HEK293 (cell line): ENCODE measurements around the gene NOX5.

Experiments used
- CTCF ChIA-PET: fragments of 350-600 bp; formaldehyde crosslinking; extraction: SDS; loops from one replicate; lab custom pipeline; 2021; ENCODE audit warnings: antibody characterized with exemption; lab: Yijun Ruan, JAX
- POLR2A ChIA-PET: fragments of 300-600 bp; formaldehyde crosslinking; extraction: SDS; loops from one replicate; lab custom pipeline; 2020; ENCODE audit warnings: antibody characterized with exemption, inconsistent platforms; lab: Yijun Ruan, JAX
- H3K27ac ChIP-seq: fragments of 200-500 bp; sonication (Bioruptor generic); 2 replicates; pipeline ENCODE4 v1.5.1; 2014; ENCODE audit warnings: low read depth, low read length, control low read depth, inconsistent platforms; ENCODE audit errors: extremely low read depth
- H3K36me3 ChIP-seq, 2 experiments: fragments of 200-500 bp in 1 of 2; sonication (Bioruptor generic) in 1 of 2; 1 replicate in 1 of 2; 2 replicates in 1 of 2; pipeline ENCODE4 v1.5.1; 2014 to 2017; ENCODE audit warnings: inconsistent platforms in 2 of 2, low read length in 2 of 2; ENCODE audit not compliant: control insufficient read depth in 2 of 2, insufficient read depth in 1 of 2
- H3K4me1 ChIP-seq: fragments of 200-500 bp; sonication (Bioruptor generic); 2 replicates; pipeline ENCODE4 v1.5.1; 2014; ENCODE audit warnings: mild to moderate bottlenecking, low read length, inconsistent platforms; ENCODE audit not compliant: control insufficient read depth, insufficient read depth
- H3K4me3 ChIP-seq: 2 replicates; pipeline ENCODE4 v1.5.1; 2011; ENCODE audit warnings: low read depth, mild to moderate bottlenecking, control low read depth, low read length, moderate library complexity
- H3K9me3 ChIP-seq: fragments of 200-500 bp; sonication (Bioruptor generic); 2 replicates; pipeline ENCODE4 v1.5.1; 2014; ENCODE audit warnings: low read depth, low read length, inconsistent platforms; ENCODE audit not compliant: control insufficient read depth, insufficient read depth
- ATF2 ChIP-seq: fragments of 450-650 bp; formaldehyde crosslinking; IDR thresholded peaks from 2 replicates; pipeline ENCODE4 v1.5.1; 2016; ENCODE audit warnings: missing biosample characterization, missing genetic modification characterization, low read depth
- HOXC10 ChIP-seq: sonication (generic); formaldehyde crosslinking; IDR thresholded peaks from 2 replicates; pipeline ENCODE4 v1.8.1; 2023; ENCODE audit warnings: mild to moderate bottlenecking, missing genetic modification reagents
- ZBTB17 ChIP-seq: fragments of 450-650 bp; formaldehyde crosslinking; IDR thresholded peaks from 2 replicates; pipeline ENCODE4 v1.5.1; 2016; ENCODE audit warnings: missing biosample characterization, missing genetic modification characterization
- ZIC2 ChIP-seq: fragments of 450-650 bp; formaldehyde crosslinking; IDR thresholded peaks from 2 replicates; pipeline ENCODE4 v1.5.1; 2016; ENCODE audit warnings: missing biosample characterization, missing genetic modification characterization
- ZNF26 ChIP-seq: fragments of 450-650 bp; formaldehyde crosslinking; IDR thresholded peaks from 2 replicates; pipeline ENCODE4 v1.5.1; 2016; ENCODE audit warnings: missing biosample characterization, missing genetic modification characterization
- ZNF335 ChIP-seq: fragments of 450-650 bp; formaldehyde crosslinking; conservative IDR thresholded peaks from 2 replicates; pipeline ENCODE4 v1.5.1; 2016; ENCODE audit warnings: missing biosample characterization, missing genetic modification characterization
- ZNF518A ChIP-seq: fragments of 450-650 bp; formaldehyde crosslinking; conservative IDR thresholded peaks from 2 replicates; pipeline ENCODE4 v1.5.1; 2016; ENCODE audit warnings: low read depth, missing biosample characterization, missing genetic modification characterization
- ZNF660 ChIP-seq: fragments of 450-650 bp; IDR thresholded peaks from 2 replicates; pipeline ENCODE4 v1.5.1; 2018; ENCODE audit warnings: missing biosample characterization, mild to moderate bottlenecking, missing genetic modification characterization
- ZNF704 ChIP-seq: fragments of 450-650 bp; formaldehyde crosslinking; IDR thresholded peaks from 2 replicates; pipeline ENCODE4 v1.5.1; 2016; ENCODE audit warnings: missing biosample characterization, missing genetic modification characterization
- ZXDB ChIP-seq: fragments of 450-650 bp; formaldehyde crosslinking; IDR thresholded peaks from 2 replicates; pipeline ENCODE4 v1.5.1; 2016; ENCODE audit warnings: missing biosample characterization, missing genetic modification characterization

NOX5 gene

GRCh38 chr15:69066007-69066995 is 51.8 kb downstream of the NOX5 start:
- H3K36me3 ChIP-seq = no peaks in the 10 kb centered on the region
- peaks cover 1% of the 10 kb centered on the region for H3K4me1 ChIP-seq
- POLR2A ChIA-PET = no interaction called here
- H3K4me3 ChIP-seq = no peak overlapping the region
- no peak overlapping the region for H3K27ac ChIP-seq
- CTCF ChIA-PET = interaction anchor here (0.6 to 2.6 kb wide), 4 partner anchors 8 to 225 kb away, joined by 3 to 28 read pairs (median 4); no protein-coding TSS in a partner anchor
- TF ChIP-seq ZNF26 (tag by site-specific recombination) = peak; percentile 84
- TF ChIP-seq HOXC10 (CRISPR knock-in tag) = no peak
- no peaks in the 10 kb centered on the region for H3K9me3 ChIP-seq

GRCh38 chr15:69067296-69067695 is 52.8 kb downstream of the NOX5 start:
- POLR2A ChIA-PET = interaction anchor here (0.8 kb wide), 1 partner anchor 93 kb away, joined by 5 read pairs; the partner anchor contains the start of gene GLCE

More at GRCh38 chr15:69067296-69067695, 52.8 kb downstream of the NOX5 start:
- TF ChIP-seq ZNF518A (tag by site-specific recombination) = peak; percentile 36
- no peak for TF ChIP-seq ZIC2 (tag by site-specific recombination)
- no peak for TF ChIP-seq ZNF660 (tag by site-specific recombination)
- TF ChIP-seq ZNF335 (tag by site-specific recombination) = peak; percentile 37; the same call in 1 of the 2 replicates
- TF ChIP-seq ATF2 = 0 out of 2 replicates have a peak, but pooled peaks have one; percentile 25
- no peak for TF ChIP-seq ZNF704 (tag by site-specific recombination)
- no peak for TF ChIP-seq ZXDB (tag by site-specific recombination)
- TF ChIP-seq ZBTB17 = peak; percentile 60; the same call in 1 of the 2 replicates
- CTCF ChIA-PET = interaction anchor here (0.6 to 2.6 kb wide), 6 partner anchors 9 to 344 kb away, joined by 3 to 28 read pairs (median 6); no protein-coding TSS in a partner anchor
- no peaks in the 10 kb centered on the region for H3K9me3 ChIP-seq
- no peaks in the 10 kb centered on the region for H3K36me3 ChIP-seq
- no peaks in the 10 kb centered on the region for H3K4me1 ChIP-seq
- H3K27ac ChIP-seq = no peak overlapping the region
- H3K4me3 ChIP-seq = no peak overlapping the region
